GM21737 (cell line): ENCODE data around the gene ZBTB3.
"Not testable (repeated sequence)": the region's sequence is repeated elsewhere in the genome, so short reads cannot be mapped to it uniquely, and the experiment has no call there.

Experiments used
- ATAC-seq: cut with Tn5 transposase; IDR thresholded peaks from one replicate; pipeline ENCODE4 v1.9.1; 2021; ENCODE audit warnings: mild to moderate bottlenecking, moderate library complexity; ENCODE audit not compliant: unreplicated experiment

ZBTB3 gene

DNA sequence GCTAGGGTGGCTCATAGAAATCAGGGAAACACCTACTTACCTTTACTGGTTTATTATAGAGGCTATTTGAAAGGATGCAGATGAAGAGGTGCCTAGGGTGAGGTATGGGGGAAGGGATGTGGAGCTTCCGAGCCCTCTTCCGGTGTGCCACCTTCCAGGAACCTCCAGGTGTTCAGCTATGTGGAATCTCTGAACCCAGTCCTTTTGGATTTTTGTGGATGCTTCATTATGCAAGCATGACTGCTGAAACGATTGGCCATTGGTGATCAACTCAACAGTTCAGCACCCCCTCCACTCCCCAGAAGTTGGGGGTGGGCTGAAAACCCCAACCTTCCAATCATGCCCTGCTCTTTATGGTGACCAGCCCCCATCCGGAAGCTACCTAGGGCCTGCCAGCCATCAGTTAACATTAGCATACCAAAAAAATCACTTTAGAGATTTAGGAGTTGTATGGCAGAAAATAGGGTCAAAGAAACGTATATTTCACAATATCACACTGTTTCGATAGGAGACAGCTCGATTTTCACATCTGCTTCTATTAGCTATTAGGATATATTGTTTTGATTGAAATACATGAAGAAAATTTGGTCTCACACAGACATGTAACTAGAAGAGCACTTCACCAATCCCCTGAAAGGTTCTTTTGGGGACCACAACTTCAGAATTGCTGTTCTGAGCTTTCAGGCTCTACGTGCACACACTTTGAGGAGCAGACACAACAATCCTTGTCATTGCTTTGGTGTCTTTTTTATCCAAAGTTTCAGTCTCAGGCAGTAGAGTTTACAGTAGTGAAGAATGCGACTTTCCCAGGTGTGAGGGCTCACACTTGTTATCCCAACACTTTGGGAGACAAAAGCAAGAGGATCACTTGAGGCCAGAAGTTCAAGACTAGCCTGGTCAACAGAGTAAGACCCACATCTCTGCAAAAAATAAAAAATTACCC, 4.2 kb upstream of the ZBTB3 start:
- ATAC-seq: no peak

DNA sequence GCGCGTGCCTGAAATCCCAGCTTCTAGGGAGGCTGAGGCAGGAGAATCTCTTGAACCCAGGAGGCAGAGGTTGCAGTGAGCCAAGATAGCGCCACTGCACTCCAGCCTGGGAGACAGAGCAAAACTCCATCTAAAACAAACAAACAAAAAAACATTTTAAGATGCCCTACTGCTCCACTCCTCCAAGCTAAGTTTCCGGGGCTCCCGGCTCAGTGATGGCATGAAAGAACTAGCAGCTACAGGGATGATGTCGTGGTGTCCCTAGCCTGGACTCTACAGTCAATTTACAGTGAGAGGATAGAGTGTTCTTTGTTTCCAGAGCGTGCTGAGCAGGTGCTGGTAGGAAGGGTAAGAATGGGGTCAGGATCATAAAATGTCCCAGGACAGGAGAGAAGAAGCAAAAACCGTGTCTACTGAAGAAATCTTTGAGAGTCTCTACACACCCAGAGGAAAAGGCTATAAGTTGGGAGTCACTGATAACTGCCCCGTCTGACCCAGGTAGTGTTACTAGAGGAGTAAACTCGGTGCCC, 1.2 kb upstream of the ZBTB3 start:
- ATAC-seq: no peak

DNA sequence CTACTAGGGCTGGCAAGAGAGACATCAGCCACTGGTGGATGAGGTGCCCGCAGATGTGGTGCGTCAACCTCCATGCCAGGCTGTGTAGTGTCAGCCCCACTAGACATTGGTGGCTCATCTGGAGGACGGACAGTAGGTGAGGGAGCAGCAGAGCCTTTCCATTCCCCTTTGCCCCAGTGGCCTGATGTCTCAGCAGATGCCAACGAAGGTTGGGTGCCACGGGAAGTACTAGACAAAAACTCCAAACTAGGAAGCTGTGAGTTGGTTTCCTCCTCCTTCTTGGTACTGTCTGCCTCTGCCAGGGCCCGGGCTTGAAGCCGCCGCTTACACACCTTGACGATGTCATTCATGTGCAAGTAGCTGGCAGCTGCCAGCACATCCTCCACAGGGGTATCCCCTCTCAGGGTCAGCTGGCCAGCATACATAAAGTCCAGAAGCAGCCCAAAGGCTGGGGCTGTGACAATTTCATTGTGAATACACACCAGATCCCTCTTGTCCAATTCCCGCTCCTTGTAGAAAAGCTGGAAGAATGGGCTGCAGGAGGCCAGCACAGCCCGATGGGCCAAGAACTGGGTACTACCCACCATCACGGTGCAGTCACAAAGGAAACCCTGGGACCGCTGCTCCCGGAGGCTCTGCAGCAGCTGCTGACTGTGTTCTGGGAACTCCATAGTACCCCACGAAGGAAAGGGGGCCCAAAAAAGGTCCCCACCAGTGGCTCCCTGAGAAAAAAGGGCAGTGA, 795 bp downstream of the ZBTB3 start:
- ATAC-seq: no peak

DNA sequence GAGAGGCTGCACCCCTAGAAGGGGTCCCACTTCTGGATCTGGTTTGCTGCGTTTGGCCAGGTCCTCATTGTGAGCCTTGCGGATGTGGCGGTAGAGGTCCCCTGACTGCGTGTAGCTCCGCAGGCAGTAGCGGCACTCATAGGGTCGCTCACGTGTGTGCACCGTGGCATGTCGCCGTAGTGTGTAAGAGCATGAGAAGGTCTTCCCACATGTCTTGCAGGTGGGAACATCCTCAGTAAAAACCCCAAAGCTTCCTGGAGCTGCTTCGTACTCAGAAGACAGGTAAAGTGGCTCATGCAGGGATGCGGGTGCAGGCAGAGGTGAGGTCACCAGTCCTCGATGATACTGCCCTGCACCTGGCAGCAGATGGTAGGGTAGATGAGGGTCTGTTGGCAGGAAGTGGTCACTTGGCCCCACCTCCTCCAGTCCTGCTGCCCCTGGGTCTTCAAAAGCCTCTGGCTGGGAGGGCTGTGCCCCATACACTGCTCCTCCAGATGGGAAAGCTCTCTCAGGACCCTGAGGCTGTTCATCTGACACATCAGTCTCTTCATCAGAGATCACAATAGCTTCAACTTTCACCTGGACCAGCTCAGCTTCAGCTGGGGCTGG, 1.7 kb downstream of the ZBTB3 start:
- no peak for ATAC-seq

DNA sequence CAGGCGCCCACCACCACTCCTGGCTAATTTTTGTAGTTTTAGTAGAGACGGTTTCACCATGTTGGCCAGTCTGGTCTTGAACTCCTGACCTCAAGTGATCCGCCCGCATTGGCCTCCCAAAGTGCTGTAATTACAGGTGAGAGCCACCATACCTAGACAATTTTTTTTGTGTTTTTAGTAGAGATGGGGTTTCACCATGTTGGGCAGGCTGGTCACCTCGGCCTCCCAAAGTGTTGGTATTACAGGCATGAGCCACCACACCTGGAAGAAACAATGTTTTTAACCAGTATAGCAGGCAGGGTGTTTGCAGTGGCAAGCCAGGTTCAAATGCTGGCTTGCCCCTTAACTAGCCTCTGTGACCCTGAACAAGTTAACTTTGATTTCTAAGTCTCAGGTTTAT, 4.0 kb downstream of the ZBTB3 start:
- ATAC-seq: not testable (repeated sequence)

DNA sequence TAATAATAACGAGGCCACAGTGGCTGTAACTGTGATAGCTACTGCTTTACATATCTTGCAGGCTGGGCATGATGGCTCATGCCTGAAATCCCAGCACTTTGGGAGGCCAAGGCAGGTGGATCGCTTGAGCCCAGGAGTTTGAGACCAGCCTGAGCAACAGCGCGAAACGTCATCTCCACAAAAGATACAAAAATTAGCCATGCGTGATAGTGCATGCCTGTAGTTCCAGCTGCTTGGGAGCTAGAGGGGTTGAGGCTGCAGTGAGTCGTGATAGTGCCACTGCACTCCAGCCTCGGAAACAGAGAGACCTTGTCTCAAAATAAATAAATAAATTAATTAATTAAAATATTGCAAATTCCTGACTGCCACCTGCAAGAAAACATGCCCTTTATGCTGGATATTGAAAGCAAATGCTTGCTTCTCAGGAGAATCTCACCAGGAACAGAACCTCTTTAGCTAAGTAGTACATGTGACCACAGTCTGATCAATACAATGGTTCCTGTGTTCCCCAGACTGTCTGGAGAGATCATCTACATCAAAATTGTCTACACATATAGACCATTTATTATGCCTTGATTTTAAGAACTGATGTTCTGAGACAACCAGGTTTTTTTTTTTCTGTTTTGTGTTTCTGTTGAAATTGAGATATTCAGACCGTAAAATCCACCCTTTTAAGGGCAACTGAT, 6.3 kb downstream of the ZBTB3 start:
- no peak for ATAC-seq

DNA sequence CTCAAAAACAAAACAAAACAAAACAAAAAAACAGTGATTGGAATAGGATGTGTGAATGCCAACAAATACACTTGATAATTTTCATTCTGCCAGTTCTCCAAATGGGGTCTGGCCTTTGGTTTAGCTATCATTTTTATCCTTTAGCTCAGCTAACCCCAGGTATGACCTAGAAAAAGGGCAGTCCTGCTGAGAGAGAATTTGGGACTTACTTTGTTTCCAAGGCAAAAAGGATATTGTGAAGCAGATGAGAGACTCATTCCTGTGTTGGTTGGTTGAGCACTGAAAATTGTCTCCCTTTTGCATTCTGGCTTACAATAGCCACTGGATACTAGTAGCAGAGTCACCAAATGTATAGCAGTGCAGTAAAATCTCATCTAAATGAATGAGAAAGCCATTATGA, 16.8 kb downstream of the ZBTB3 start:
- no peak for ATAC-seq

DNA sequence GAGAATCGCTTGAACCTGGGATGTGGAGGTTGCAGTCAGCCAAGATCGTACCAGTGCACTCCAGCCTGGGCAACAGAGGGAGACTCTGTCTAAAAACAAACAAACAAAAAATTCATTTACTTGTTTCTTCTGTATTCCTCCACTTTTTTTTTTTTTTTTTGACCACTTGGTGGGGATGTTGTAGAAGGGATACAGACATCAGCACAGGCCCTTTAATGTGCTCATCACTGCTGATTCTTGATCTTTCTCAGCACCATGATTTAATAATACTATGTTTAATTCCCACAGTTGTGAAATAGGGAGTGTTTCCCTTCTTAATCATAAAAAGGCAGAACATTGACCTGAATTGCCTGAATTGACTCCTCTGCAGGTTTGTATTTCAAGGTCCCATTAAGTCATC, 21.1 kb downstream of the ZBTB3 start:
- no peak for ATAC-seq

DNA sequence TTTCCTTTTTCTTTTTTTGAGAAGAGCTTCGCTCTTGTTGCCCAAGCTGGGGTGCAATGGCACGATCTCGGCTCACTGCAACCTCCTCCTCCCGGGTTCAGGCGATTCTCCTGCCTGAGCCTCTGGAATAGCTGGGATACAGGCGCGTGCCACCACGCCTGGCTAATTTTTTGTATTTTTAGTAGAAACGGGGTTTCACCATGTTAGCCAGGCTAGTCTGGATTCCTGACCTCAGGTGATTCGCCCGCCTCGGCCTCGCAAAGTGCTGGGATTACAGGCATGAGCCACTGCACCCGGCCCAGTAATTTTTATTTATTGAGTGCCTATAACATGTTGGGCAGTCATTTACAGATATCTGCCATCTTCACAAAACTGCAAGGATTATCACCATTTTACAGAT, 23.9 kb downstream of the ZBTB3 start:
- ATAC-seq: not testable (repeated sequence)

DNA sequence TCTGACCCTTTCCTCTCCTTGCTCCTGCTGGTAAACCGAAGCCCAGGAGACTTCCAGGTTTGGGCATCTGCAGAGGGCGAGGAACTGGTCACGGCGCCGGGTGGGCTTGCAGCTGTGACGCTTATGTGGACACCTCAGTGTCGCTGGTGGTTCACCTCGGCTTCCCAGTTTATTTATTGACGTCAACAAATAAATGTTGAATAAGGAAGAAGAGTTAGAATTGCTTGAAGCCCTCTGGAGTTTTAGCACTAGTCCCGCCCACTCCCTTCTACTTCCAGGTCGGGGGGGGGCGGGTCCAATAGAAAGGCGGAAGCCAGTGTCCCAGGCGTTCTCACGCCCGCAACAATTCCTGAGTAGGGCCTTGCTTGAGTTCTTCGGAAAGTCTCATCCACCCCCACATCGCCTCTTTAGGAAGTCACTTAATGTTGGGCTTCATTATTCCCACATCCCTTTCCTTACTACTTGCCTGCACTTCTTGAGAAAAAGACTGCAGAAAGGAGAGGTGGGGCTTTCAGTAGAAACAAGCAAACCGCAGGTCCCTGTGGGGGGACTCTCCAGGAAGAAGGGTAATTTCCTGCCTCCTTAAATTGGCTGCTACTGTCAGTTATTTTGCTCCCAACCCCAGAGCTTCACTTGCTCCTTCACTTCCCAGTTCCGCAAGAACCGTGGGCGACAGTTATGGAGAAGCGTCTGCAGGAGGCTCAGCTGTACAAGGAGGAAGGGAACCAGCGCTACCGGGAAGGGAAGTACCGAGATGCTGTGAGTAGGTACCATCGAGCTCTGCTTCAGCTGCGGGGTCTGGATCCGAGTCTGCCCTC, 25.6 kb downstream of the ZBTB3 start, which contains the start of gene TTC9C:
Gene TTC9C, plus strand, starts transcription at position 316 of the 818 bp plus-strand sequence. Its CDS starts 363 bp downstream, at position 679.
- peak; percentile 18 for ATAC-seq

DNA sequence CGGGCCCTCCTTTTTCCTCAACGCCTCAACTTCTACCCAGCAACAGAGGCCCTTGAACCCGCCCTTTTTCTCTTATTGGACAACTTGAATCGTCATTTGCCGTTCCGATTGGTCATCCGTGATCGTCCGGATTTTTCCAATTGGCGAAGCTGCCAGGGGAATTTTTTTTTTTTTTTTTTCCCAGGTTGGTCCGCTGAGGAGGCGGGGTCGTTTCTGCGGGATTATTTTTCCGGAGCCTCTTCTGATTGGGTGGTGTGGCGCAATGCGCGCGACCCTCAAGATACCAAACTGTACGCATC, 26.1 kb downstream of the ZBTB3 start:
- ATAC-seq: peak; percentile 40

DNA sequence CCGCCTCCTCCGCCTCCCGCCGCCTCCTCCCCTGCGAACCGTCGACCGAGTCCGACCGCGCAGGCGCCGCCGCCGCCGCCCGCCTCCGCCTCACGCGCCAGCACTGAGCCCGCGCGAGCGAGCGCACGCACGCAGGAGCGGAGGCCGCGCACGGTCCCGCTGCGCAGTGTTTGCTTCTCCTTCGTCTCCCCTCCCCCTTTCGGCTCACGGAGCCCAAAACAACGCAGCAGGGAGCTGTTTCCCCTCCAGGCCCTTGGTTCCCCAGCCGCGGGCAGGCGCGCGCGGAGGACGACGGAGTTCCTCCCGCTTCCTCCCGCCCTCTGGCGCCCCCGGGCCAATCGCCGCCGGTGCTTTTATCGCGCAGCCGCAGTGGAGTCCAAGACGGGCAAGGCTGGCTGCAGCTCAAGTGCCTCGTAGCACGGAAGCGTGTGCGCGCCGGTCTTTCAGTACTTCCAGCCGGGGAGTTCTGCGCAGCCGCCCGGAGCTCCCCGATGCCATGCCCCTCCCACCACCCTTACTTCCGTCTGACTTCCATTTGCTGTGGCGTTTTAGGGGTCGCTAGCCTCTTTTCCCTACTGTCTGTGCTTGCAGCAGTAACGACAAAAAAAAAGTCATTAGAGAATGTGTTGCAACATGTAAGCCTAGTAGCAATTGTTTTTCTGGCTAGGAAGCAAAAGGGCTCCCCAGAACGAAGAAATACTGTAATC, 26.6 kb downstream of the ZBTB3 start, which contains the start of gene HNRNPUL2:
Gene HNRNPUL2, minus strand, starts transcription at position 293 of the 707 bp plus-strand sequence. CDS start 301 bp downstream, outside the sequence.
- ATAC-seq: peak; percentile 62

DNA sequence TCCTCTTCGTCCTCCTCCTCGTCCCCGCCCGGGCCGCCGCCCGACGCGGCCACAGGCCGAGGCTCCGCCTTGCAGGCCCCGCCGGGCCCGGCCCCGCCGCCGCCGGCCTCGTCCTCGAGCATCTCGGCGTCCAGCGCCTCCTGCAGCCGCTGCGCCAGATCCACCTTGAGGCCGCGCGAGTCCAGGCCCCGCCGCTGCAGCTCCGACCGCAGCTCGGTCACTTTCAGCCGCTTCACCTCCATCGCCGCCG, 27.1 kb downstream of the ZBTB3 start:
- ATAC-seq: no peak

DNA sequence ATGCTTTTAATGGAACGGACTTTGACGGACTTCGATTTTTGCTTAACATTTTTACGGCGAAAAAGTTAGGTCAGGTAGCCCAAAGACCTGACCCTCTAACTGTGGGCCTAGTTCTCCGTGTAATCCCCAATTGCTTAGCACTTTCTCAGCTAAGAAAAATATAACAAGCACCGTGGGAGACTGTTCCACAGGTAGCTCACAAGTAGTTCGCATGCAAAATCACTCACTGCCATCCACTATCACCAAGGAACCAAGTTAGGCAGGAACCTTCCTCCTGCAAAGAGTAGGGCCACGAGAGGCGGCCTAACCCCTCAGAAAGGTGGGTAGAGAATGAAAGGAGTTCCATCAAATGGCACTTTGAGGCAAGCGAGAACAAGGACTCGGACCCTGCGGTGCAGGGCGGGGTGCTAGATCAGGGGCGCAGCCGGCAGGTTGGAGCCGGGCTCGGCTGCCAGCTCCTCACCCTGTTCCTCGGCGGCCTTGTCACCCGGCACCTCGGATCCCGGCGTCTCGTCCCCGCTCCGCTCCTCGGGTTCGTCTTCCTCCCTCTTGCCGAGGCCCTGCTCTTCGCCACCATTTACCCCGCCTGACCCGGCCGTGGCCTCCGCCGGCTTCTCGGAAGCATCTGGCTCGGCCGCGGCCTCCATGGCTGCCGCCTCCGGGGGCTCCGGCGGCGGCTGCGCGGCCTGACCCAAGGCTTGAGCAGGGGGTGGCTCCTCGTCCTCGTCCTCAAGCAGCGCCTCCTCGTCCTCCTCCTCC, 27.6 kb downstream of the ZBTB3 start:
- ATAC-seq: no peak

DNA sequence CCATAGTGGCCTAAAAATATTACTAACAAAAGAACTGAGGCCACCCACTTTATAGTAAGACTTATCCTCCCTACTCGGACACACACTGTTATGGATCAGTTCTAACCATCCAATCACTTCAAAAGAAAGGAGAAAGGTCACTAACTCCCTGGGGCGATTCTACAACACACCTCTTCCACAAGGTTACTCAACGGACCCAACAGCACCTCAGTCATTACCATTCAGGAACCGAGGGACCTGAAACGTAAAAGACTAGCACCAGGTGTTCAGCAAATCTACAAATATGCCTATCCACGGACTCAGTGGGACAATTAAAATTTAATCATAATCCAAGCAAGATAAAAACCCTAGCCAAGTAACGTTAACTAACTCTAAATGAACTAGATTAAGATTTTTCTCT, 28.3 kb downstream of the ZBTB3 start:
- ATAC-seq: no peak

DNA sequence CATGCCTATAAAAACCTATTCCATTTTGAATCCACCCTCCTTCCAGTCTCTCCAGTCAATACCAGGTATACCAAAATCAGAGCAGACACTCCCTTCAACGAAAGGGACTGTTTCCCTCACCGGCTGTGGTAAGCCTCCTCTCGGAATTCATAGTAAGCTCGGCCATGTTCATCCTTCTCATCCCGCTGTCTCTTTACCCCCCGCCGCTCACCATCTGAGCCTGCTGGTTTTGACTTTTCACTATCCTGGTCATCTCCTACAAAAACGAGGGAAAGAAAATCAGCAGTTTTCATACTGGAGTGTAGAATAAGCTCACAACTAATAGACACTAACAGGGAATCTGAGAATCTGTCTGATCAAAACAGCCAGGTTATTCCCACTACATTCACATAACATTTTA, 29.8 kb downstream of the ZBTB3 start:
- no peak for ATAC-seq

DNA sequence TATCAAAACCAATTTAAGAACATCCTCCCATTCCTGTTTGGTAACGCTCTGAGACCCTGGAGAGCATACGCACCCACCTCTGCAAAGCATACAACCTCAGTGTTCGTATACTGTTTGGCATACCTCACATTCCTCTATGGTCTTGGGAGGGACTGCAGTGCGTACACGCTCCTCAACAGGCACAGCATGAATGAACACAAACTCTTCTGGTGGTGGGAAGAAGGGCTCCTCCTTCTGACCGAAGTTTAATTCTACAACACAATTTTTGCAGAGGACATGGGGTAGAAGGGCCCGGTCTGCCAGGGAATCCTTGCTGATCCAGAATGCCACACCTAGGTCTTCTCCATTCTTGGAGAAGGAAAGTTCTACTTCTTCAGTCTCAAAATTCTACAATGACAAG, 32.0 kb downstream of the ZBTB3 start:
- ATAC-seq: no peak

DNA sequence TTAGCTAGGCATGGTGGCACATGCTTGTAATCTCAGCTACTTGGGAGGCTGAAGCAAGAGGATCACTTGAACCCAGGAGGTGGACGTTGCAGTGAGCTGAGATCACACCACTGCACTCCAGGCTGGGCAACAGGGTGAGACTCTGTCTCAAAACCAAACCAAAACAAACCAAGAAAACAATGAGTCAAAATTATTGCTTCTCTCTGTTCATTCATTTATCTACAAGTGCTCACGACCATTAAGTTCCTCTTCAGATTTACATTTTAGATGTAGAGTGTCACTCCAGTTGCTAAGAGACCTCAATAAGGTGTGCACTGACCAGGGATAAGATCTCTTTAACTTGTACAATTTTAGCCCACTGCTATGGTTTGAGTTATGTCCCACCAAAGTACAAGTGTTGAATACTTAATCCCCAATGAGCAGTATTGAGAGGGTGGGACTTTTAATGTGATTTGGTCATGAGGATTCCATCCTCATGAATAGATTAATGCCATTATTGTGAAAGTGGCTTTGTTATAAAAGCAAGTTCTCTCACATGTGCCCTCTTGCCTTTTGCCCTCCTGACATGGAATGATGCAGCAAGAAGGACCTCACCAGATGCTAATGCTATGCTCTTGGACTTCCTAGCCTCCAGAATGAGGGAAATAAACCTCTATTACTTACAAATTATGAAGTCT, 34.5 kb downstream of the ZBTB3 start:
- ATAC-seq: no peak
